NCI-H2196 treated with DMSO at 0.1 percent for 48 hours (cell line): ENCODE results near the gene USP38.
"Not testable (repeated sequence)": the region's sequence is repeated elsewhere in the genome, so short reads cannot be mapped to it uniquely, and the experiment has no call there.

ENCODE experiments used
- DNase-seq: peaks from one replicate; lab custom pipeline; 2025; ENCODE audit not compliant: unreplicated experiment; lab: John Stamatoyannopoulos, UW

Gene USP38

GRCh38 chr4:143262838-143263237, 78.1 kb downstream of the USP38 start:
- no peak for DNase-seq

- not testable (repeated sequence) for DNase-seq
These were observed 83.0 kb downstream of the USP38 start for GRCh38 chr4:143267690-143268089.

- DNase-seq: no peak
These were observed 85.6 kb downstream of the USP38 start for GRCh38 chr4:143270256-143270838.
